B cell (primary cell): ENCODE results near the gene RABGAP1L.

Source experiments
- CTCF ChIP-seq: fragments of 200-600 bp; IDR thresholded peaks from one replicate; pipeline ENCODE4 v1.8.0; 2022; ENCODE audit warnings: antibody characterized with exemption, mild to moderate bottlenecking
- EZH2 ChIP-seq: IDR thresholded peaks from 2 replicates; pipeline ENCODE4 v1.6.1; 2012; ENCODE audit warnings: borderline replicate concordance, low read depth, mild to moderate bottlenecking, moderate library complexity, low read length; ENCODE audit not compliant: insufficient read depth, poor library complexity, severe bottlenecking

DNA sequence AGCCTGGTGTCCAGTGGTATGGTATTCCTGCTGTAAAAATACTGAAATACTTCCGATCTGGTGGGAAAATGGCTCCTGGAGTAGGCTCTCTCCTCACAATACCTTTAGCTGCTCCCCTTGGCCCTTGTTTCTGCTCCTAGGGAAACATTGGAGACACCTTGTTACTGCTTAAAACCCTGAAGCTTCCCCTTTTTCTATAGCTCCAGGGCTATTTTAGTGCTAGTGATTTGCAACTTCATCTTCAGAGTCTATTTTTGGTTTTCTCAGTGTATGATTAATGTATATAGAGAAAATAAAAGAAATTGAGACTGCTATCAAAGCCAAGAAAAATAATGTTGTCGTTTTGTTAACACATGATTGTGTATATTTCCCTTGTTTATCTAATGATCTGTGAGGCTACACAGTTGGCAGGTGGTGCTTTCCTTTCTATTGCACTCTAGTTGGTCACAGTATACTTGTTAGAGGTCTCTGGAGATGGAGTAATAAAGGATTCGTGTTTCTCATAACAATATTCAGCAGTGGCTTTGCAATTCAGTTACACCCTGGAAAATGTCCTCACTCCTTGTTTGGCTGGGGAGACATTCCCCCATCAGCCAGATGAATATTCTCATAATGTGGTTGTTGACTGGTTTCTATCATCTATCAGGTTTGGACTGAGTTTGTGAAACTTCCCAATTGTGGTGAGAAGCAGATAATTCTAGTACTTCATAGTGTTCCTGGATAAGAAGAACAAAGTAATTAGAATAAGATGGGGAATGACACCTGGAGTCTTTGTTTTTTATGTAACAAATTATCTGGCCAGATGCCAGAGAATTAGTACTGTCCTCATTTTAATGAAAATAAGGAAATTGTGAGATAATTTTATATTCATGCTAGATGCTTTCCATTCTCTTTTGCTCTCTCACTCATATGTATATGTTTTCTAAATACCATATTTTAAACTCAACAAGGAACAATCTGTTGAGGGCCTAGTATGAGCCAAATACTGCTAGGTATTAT, 795.6 kb downstream of the RABGAP1L start:
- TF ChIP-seq CTCF (no peak), EZH2 (no peak)
